Measurements from ENCODE around the gene PADI6. TPM values are rescaled to one million over a fixed set of nuclear protein-coding genes. Genes with fewer than 3 reads are reported as not detected.

Gene PADI6
- total and polyA plus RNA-seq, 9 of the 15 experiments (the other 6 are each of a cell fraction or from before 2014, with no cell fraction given), result not detected

DNA sequence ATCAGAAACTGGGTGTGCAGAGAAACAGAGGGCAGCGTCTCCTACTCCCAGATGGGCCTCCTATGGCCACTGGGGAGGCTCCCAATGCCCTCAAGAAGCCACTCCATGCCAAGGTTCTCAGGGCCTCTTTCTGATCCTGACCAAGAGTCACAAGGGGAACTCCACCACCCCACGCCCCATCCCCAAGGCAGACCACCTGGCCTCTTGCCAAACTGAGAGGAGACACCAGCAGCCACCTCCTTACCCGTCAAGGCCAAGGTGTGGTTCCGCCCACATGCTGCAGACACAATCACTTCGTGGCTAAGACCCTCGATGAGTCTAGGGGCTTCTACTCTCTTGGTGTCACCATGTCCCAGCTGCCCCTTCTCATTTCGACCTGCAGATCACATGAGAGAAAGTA is 50.5 kb downstream of the PADI6 start:
- TF ChIP-seq SIX5 (IDR thresholded peaks at IDR 0.05; ENCODE audit: borderline replicate concordance in 1 of 2, insufficient read depth in 1 of 2, low read depth in 1 of 2, low read length in 2 of 2) (0 out of 4 replicates have a peak, but pooled peaks of 1 of the 2 experiments have one; percentile 8), NFIC (IDR thresholded peaks at IDR 0.05) (peak; percentile 75), POLR2G (IDR thresholded peaks at IDR 0.05; ENCODE audit: low read depth, low read length) (peak; percentile 9; the same call in 1 of the 2 replicates), ZZZ3 (IDR thresholded peaks at IDR 0.05) (no peak)
- ATAC-seq (no peak), FAIRE-seq (no peak), DNase-seq (ENCODE audit: extremely low read depth in 1 of 4, low spot score in 3 of 4) (no peak)
- no peaks in the 10 kb centered on the region for H3K27me3 ChIP-seq (ENCODE audit: control insufficient read depth in 2 of 2, insufficient read depth in 2 of 2, low read length in 2 of 2)
- peaks cover 23% of the 10 kb centered on the region for H4K20me1 ChIP-seq (replicated peaks; ENCODE audit: control insufficient read depth, insufficient read depth, low read length)
- no peak overlapping the region for H3K4me2 ChIP-seq (ENCODE audit: insufficient read depth, low read length)
- intact Hi-C loops (cut with micrococcal nuclease), result no loop called here
- H3K4me3 ChIP-seq, result no peak overlapping the region
- no peak overlapping the region for H3K9ac ChIP-seq (ENCODE audit: insufficient read depth in 1 of 2, low read depth in 2 of 2, low read length in 2 of 2)
- 84% methylated on average over 7 of the region's 7 CpGs for WGBS (ENCODE audit: insufficient coverage, low coverage, missing lambda C conversion rate)
- peaks cover 32% of the 10 kb centered on the region for H3K79me2 ChIP-seq (ENCODE audit: control insufficient read depth, insufficient read depth, low read length)
- BruUV-seq (replicated peaks), result no TSS peak
- in situ Hi-C loops (cut with MboI), result no loop called here
- peaks cover 98% of the 10 kb centered on the region for H3K36me3 ChIP-seq (ENCODE audit: control insufficient read depth, insufficient read depth, low read length)
- H2AFZ ChIP-seq (ENCODE audit: low read depth, low read length), result no peak overlapping the region
- no peak overlapping the region for H3K27ac ChIP-seq (ENCODE audit: extremely low read depth, low read depth, low read length)
- ChIA-PET CTCF (ENCODE audit: low intra/inter-chr PET ratio) (no interaction called here), POLR2A (interaction anchor here (0.6 to 2.4 kb wide), 4 partner anchors 10 to 162 kb away, joined by 3 to 7 read pairs (median 5); partner anchors contain the start of gene RCC2)
- H3K4me1 ChIP-seq (replicated peaks in 1 of 2; ENCODE audit: control insufficient read depth in 2 of 2, insufficient read depth in 2 of 2, low read length in 2 of 2), result peaks cover 0 to 14% of the 10 kb centered on the region in 2 experiments; a peak in 3 of 5 replicates
- H3K9me3 ChIP-seq (replicated peaks; ENCODE audit: control insufficient read depth, insufficient read depth, low read depth, low read length), result no peaks in the 10 kb centered on the region
- no peaks in the 10 kb centered on the region for H3K9me1 ChIP-seq (ENCODE audit: control insufficient read depth, insufficient read depth, low read length)

DNA sequence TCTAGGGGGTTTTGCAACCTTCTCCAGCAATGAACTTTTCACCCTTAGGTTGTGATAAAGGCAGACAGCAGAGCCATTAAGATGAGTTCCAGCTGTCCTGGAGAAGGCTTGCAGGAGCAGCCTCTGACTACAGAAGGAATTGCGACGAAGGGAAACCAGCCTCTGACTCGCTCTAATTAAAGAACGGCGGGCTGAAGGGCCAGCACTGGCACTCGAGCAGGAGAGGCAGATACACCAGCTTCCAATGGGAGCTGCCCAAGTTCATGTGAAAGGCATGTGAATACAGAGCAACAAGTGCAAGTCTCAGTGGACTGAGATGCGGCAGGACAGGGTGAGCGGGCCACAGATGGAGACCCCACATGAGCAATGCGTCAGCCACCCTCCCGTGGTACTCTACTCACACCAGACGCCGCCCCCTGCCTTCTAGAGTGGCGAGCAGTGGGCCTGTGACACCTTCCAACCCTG is 51.8 kb downstream of the PADI6 start:
- WGBS (ENCODE audit: insufficient coverage, low coverage, missing lambda C conversion rate), result 94% methylated on average over 13 of the region's 13 CpGs
- CTCF ChIA-PET (ENCODE audit: low intra/inter-chr PET ratio), result no interaction called here
- DNase-seq (ENCODE audit: extremely low read depth in 1 of 4, low spot score in 3 of 4), result no peak
- ATAC-seq, result no peak
- Histone ChIP-seq H3K27ac (ENCODE audit: extremely low read depth, low read depth, low read length) (no peak overlapping the region), H3K27me3 (ENCODE audit: control insufficient read depth in 2 of 2, insufficient read depth in 2 of 2, low read length in 2 of 2) (no peaks in the 10 kb centered on the region), H3K9ac (ENCODE audit: insufficient read depth in 1 of 2, low read depth in 2 of 2, low read length in 2 of 2) (0 out of 4 replicates have a peak overlapping the region, but pooled peaks of 1 of the 2 experiments have one; percentile 51), H3K4me3 (no peak overlapping the region), H4K20me1 (replicated peaks; ENCODE audit: control insufficient read depth, insufficient read depth, low read length) (peaks cover 23% of the 10 kb centered on the region), H2AFZ (ENCODE audit: low read depth, low read length) (no peak overlapping the region), H3K79me2 (ENCODE audit: control insufficient read depth, insufficient read depth, low read length) (peaks cover 41% of the 10 kb centered on the region), H3K4me2 (ENCODE audit: insufficient read depth, low read length) (no peak overlapping the region), H3K4me1 (replicated peaks in 1 of 2; ENCODE audit: control insufficient read depth in 2 of 2, insufficient read depth in 2 of 2, low read length in 2 of 2) (peaks cover 0 to 14% of the 10 kb centered on the region in 2 experiments; a peak in 3 of 5 replicates), H3K36me3 (ENCODE audit: control insufficient read depth, insufficient read depth, low read length) (peaks cover 98% of the 10 kb centered on the region), H3K9me3 (replicated peaks; ENCODE audit: control insufficient read depth, insufficient read depth, low read depth, low read length) (no peaks in the 10 kb centered on the region), H3K9me1 (ENCODE audit: control insufficient read depth, insufficient read depth, low read length) (no peaks in the 10 kb centered on the region)
- TF ChIP-seq ZNF282 (CRISPR knock-in tag; IDR thresholded peaks at IDR 0.05) (0 out of 2 replicates have a peak, but pooled peaks have one; percentile 40), SETDB1 (IDR thresholded peaks at IDR 0.05; ENCODE audit: low read length) (no peak), POLR2G (IDR thresholded peaks at IDR 0.05; ENCODE audit: low read depth, low read length) (0 out of 2 replicates have a peak, but pooled peaks have one; percentile 36)
- TF ChIP-seq, protein P1, sequence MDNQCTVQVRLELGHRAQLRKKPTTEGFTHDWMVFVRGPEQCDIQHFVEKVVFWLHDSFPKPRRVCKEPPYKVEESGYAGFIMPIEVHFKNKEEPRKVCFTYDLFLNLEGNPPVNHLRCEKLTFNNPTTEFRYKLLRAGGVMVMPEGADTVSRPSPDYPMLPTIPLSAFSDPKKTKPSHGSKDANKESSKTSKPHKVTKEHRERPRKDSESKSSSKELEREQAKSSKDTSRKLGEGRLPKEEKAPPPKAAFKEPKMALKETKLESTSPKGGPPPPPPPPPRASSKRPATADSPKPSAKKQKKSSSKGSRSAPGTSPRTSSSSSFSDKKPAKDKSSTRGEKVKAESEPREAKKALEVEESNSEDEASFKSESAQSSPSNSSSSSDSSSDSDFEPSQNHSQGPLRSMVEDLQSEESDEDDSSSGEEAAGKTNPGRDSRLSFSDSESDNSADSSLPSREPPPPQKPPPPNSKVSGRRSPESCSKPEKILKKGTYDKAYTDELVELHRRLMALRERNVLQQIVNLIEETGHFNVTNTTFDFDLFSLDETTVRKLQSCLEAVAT (IDR thresholded peaks at IDR 0.05), result no peak
- TF ChIP-seq, protein P2, sequence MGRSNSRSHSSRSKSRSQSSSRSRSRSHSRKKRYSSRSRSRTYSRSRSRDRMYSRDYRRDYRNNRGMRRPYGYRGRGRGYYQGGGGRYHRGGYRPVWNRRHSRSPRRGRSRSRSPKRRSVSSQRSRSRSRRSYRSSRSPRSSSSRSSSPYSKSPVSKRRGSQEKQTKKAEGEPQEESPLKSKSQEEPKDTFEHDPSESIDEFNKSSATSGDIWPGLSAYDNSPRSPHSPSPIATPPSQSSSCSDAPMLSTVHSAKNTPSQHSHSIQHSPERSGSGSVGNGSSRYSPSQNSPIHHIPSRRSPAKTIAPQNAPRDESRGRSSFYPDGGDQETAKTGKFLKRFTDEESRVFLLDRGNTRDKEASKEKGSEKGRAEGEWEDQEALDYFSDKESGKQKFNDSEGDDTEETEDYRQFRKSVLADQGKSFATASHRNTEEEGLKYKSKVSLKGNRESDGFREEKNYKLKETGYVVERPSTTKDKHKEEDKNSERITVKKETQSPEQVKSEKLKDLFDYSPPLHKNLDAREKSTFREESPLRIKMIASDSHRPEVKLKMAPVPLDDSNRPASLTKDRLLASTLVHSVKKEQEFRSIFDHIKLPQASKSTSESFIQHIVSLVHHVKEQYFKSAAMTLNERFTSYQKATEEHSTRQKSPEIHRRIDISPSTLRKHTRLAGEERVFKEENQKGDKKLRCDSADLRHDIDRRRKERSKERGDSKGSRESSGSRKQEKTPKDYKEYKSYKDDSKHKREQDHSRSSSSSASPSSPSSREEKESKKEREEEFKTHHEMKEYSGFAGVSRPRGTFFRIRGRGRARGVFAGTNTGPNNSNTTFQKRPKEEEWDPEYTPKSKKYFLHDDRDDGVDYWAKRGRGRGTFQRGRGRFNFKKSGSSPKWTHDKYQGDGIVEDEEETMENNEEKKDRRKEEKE (IDR thresholded peaks at IDR 0.05; ENCODE audit: borderline replicate concordance in 1 of 2, control insufficient read depth in 1 of 2, low read depth in 2 of 2, low read length in 1 of 2), result no peak
- POLR2A ChIA-PET, result interaction anchor here (0.5 to 1.4 kb wide), 6 partner anchors 10 to 231 kb away, joined by 3 to 6 read pairs (median 3); no protein-coding TSS in a partner anchor
- intact Hi-C loops (cut with micrococcal nuclease), result no loop called here
- FAIRE-seq, result no peak
- in situ Hi-C loops (cut with MboI), result no loop called here
- BruUV-seq (replicated peaks), result no TSS peak
